B cell (primary cell): ENCODE measurements around the gene SETD1A.

Experiments used
- EZH2 ChIP-seq: IDR thresholded peaks from 2 replicates; pipeline ENCODE4 v1.6.1; 2012; ENCODE audit warnings: borderline replicate concordance, low read depth, mild to moderate bottlenecking, moderate library complexity, low read length; ENCODE audit not compliant: insufficient read depth, poor library complexity, severe bottlenecking
- TF ChIP-seq, protein P1 (sequence below): fragments of 200-600 bp; IDR thresholded peaks from one replicate; pipeline ENCODE4 v1.8.0; 2022; ENCODE audit warnings: antibody characterized with exemption, mild to moderate bottlenecking

DNA sequence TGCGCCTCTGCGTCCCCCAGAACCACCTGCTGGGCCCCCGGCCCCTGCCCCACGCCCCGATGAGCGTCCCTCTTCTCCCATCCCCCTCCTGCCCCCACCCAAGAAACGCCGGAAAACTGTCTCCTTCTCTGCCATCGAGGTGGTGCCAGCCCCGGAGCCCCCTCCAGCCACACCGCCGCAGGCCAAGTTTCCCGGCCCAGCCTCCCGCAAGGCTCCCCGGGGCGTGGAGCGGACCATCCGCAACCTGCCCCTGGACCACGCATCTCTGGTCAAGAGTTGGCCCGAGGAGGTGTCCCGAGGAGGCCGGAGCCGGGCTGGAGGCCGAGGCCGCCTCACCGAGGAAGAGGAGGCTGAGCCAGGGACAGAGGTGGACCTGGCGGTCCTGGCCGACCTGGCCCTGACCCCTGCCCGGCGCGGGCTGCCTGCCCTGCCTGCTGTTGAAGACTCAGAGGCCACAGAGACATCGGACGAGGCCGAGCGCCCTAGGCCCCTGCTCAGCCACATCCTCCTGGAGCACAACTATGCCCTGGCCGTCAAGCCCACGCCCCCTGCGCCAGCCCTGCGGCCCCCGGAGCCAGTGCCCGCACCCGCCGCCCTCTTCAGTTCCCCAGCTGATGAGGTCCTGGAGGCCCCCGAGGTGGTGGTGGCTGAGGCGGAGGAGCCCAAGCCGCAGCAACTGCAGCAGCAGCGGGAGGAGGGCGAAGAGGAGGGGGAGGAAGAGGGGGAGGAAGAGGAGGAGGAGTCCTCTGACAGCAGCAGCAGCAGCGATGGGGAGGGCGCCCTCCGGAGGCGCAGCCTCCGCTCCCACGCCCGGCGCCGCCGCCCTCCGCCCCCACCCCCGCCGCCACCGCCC lies 21.8 kb downstream of the SETD1A start:
- TF ChIP-seq, protein P1, sequence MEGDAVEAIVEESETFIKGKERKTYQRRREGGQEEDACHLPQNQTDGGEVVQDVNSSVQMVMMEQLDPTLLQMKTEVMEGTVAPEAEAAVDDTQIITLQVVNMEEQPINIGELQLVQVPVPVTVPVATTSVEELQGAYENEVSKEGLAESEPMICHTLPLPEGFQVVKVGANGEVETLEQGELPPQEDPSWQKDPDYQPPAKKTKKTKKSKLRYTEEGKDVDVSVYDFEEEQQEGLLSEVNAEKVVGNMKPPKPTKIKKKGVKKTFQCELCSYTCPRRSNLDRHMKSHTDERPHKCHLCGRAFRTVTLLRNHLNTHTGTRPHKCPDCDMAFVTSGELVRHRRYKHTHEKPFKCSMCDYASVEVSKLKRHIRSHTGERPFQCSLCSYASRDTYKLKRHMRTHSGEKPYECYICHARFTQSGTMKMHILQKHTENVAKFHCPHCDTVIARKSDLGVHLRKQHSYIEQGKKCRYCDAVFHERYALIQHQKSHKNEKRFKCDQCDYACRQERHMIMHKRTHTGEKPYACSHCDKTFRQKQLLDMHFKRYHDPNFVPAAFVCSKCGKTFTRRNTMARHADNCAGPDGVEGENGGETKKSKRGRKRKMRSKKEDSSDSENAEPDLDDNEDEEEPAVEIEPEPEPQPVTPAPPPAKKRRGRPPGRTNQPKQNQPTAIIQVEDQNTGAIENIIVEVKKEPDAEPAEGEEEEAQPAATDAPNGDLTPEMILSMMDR, result no peak
- TF ChIP-seq EZH2, result no peak
